ENCODE measurements around the gene RNASE11.
"Not testable (repeated sequence)": the region's sequence is repeated elsewhere in the genome, so short reads cannot be mapped to it uniquely, and the experiment has no call there.

The RNASE11 gene

GRCh38 chr14:20578325-20578724, 9.5 kb downstream of the RNASE11 start:
- no peak for DNase-seq

DNA sequence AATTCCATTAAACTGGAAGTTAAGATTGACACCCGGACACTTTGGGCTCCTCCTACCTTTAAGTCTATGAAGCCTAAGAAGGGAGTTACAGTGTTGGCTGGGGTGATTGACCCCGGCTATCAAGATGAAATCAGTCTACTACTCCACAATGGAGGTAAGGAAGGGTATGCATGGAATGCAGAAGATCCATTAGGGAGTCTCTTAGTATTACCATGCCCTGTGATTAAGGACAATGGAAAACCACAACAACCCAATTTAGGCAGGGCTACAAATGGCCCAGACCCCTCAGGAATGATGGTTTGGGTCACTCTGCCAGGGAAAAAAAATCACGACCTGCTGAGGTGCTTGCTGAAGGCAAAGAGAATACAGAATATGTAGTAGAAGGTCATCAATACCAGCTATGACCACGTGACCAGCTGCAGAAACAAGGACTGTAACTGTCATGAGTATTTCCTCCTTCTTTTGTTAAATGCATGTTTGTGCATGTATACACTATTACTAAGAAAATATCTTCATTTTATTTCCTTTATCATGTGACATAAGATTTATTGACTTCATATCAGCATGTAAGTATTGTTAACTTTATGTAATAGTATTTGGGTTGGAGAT, 15.3 kb downstream of the RNASE11 start:
- DNase-seq = not testable (repeated sequence)

DNA sequence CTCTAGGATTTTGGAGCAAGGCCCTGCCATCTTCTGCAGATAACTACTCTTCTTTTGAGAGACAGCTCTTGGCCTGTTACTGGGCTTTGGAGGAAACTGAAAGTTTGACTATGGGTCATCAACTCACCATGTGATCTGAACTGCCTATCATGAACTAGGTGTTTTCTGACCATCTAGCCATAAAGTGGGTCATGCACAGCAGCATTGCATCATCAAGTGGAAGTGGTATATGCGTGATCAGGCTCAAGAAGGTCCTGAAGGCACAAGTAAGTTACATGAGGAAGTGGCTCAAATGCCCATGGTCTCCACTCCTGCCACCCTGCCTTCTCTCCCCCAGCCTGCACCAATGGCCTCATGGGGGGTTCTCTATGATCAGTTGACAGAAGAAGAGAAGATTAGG, 17.1 kb downstream of the RNASE11 start:
- DNase-seq = not testable (repeated sequence)

DNA sequence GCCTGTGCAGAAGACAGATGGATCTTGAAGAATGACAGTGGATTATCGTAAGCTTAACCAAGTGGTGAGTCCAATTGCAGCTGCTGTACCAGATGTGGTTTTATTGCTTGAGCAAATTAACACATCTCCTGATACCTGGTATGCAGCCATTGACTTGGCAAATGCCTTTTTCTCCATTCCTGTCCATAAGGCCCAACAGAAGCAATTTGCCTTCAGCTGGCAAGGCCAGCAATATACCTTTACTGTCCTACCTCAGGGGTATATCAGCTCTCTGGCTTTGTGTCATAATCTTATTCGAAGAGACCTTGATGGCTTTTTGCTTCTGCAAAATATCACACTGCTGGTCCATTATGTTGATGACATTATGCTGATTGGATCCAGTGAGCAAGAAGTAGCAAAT, 17.9 kb downstream of the RNASE11 start:
- DNase-seq = not testable (repeated sequence)

GRCh38 chr14:20569066-20569465, 18.7 kb downstream of the RNASE11 start:
- no peak for DNase-seq

GRCh38 chr14:20568393-20568792, 19.4 kb downstream of the RNASE11 start:
- no peak for DNase-seq

DNA sequence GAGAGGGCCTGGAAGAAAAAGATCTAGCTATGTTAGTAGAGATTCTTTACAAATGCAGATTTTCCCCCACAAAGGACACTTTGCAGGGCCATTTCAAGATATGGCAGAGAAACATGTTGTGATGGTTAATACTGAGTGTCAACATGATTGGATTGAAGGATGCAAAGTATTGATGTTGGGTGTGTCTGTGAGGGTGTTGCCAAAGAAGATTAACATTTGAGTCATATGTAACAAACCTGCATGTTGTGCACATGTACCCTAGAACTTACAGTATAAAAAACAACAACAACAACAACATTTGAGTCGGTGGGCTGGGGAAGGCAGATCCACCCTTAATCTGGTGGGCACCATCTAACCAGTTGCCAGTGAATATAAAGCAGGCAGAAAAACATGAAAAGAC, 20.6 kb downstream of the RNASE11 start:
- DNase-seq = not testable (repeated sequence)

DNA sequence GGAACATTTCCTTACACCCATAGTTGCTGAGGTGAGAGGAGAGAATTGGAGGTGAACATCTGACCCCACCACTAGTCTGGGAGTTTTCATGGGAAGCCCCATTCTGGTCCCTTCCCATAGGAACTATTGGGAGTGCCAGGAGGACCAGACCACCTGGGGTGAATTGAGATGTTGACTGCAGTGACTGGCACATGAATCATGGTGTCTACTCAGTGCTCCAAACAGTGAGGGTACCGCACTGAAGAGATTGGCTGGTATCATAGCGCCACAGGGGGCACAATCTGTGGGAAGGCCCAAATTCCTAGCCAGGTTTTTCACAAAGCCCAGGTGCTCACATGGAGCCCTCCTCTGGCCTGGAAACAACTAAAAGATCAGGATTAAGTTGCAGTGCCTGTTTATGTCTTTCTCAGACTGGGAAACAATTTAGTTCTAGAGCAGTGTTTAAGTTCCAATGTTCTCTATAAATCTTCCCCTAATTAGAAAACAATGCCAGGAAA, 23.3 kb downstream of the RNASE11 start:
- no peak for DNase-seq

DNA sequence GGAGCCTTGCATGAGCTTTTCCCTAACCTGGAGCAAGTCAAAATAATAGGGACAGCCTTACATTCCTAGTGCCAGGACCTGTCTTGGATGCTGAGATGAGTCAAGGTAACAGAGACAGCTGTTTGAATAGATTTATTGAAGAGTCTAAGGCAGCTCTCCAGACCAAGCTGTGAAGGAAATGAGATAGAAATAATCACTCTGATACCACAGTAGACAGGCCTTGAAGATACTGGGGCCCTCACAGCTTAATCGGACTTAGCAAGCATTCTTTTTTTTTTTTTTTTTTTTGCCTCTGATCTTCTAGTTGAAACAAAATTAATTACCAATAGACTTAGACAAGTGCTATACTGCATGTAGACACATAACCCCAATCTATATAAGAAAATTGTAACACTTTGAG, 23.8 kb downstream of the RNASE11 start:
- DNase-seq = no peak

GRCh38 chr14:20560961-20561360, 26.8 kb downstream of the RNASE11 start, which contains the start of gene RNASE9:
Gene RNASE9 (minus strand): TSS chr14:20561047.
- no peak for DNase-seq

DNA sequence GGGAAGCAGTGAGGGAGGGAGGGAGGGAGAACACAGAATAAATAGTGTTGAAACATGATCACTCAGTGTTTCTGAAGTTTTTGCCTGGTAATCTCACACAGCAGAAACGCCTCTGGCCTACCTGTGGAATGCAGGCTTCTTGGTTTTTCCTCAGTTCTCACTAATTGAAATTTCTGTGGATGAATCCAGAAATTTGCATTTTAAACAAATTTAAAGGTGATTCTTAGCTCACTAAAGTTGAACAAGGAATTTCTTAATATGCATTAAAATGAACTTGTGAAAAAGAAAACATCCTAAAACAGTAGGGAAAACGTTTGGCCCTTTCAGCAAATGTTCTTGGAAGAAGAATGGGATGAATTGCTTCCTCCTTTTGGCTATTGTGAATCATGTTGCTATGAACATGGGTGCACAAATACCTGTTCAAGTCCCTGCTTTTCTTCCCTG, 28.3 kb downstream of the RNASE11 start:
- DNase-seq = no peak

- DNase-seq = no peak
Observed at GRCh38 chr14:20557212-20557542, 30.6 kb downstream of the RNASE11 start.

DNA sequence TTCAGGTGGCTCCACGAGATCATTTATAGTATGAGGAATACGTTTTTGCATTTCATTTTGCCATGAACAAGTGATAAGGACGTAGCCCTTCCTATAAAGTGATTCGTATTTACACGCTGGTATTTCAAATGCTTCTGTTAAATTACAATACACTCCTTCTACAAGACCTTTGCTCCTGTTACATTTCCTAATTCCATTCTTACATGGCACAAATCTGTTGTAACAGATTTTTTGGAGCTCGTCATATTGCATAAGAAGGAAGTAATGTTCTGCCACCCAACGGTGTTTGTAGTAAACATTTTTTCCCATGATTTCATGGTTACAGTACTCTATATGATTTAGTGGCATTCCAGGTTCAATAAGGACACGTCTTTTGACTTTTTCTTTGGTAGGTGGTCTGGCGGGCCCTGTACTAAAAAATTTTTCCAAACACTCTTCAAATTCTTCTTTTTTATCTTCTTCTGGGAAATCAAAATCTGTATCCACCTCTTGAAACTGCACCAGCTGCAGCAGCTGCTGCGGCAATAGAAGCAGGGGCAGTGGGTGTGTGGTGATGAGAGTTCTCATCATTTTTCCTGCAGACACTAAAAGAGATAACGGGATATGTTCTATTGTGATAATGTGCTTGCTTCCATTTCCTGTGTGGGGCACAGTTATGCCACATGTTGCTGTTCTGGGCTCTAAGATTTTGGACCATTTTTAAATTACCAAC, 31.1 kb downstream of the RNASE11 start:
- no peak for DNase-seq

- no peak for DNase-seq
Observed at GRCh38 chr14:20555845-20556244, 32.0 kb downstream of the RNASE11 start.

DNA sequence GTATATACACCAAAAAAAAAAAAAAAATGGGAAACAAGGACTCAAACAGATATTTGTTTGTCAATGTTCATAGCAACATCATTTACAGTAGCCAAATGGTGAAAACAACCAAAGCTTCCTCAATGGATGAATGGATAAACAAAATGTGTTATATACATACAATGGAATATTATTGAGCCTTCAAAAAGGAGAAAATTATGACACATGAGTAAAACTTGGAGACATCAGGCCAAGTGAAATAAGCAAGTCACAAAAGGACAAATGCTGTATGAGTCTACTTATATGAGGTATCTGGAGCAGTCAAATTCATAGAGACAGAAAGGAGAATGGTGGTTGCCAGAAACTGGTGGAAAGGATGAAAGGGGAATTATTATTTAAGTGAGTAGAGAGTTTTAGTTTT, 34.8 kb downstream of the RNASE11 start:
- DNase-seq = no peak

DNA sequence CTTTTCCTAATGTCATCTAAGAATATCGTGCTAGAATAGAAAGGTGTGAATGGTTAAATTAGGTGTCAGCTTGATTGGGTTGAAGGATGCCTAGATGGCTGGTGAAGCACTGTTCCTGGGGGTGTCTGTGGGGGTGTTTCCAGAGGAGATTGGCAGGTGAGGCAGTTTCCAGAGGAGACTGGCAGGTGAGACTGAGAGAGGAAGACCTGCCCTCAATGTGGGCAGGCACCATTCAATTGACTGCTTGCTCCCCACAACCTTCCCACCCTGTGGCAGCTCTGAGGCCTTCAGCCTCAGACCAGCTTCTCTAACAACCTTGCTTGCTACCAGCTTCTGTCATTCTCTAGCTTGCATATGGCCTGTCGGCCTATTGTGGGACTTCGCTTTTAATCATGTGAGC, 36.2 kb downstream of the RNASE11 start:
- DNase-seq = no peak

DNA sequence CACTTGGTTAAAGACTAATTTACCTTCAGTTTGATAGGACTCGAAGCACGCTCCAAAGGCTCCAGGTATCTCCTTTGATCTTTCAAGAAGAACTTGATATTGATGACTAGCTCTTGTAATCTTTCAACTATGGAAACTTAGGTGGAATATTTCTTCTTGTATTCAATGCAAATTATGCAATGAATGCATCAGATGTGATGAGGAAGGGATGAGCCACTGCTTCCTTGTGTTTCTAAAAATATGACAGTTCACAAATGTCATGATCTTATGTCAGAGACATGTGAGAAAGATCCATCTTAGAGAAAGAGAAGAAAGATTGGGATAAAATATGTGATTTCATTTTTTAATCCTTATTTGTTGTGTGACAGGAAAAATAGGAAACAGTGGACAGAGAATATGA, 36.9 kb downstream of the RNASE11 start:
- DNase-seq = no peak

DNA sequence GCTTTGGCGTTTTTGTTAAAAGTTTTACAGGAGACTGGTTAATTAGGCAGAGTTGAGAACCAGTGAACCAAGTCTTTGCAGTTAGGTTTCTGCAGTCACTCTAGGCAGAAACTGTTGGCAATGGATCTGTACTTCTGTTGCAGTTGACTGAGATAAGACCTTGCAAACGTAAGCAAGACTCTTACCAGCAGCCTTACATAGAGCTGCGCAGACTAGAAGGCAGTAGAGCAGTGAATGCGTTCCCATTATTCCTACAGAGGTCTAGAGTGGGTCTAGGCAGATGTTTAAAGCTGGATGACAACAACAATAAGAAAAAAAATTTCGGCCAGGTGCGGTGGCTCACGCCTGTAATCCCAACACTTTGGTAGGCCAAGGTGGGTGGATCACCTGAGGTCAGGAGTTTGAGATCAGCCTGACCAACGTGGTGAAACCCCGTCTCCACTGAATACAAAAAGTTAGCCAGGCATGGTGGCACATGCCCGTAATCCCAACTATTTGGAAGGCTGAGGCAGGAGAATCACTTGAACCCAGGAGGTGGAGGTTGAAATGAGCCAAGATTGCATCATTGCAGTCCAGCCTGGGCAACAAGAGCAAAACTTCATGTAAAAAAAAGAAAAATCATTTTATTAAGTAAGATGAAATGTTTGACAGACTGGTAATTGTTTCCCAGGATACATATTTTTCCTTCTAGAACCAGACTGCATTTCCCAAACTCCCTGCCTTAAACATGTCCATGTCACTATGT, 39.2 kb downstream of the RNASE11 start:
- DNase-seq = no peak

- DNase-seq = no peak
Observed at GRCh38 chr14:20546877-20547276, 40.9 kb downstream of the RNASE11 start.

DNA sequence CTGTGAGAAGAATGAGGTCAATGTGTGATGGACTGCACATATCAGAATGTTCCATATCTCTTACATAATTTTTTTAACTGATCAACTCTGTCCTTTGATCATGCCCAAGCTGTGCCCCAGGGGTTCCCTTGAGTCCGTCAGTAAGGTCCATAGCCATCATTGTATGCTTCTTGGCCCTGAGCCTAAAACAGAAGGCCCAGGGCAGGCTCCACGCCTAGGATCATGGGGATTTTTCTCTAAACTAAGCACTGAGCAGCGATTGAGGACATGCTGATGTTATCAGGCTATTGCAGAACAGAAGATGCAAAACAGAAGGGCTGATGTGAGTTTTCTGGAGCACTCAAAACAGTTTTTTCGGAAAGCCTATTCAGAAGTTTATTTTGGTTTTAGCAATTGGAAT, 47.9 kb downstream of the RNASE11 start:
- DNase-seq = no peak

Data from NCI-H2171 (cell line).